H9 (cell line): ENCODE results near the gene DUSP1. TPM values are rescaled to one million over a fixed set of nuclear protein-coding genes. Genes with fewer than 3 reads are reported as not detected.

Source experiments
- DNase-seq: peaks from one replicate; pipeline ENCODE4 v3.0.0-alpha.2; 2017
- H2AFZ ChIP-seq: one replicate; pipeline ENCODE4 v1.6.1; 2013; ENCODE audit warnings: mild to moderate bottlenecking, low read length, control low read depth, moderate library complexity
- H2AK5ac ChIP-seq: 2 replicates; pipeline ENCODE4 v1.6.1; 2013; ENCODE audit warnings: low read length, control low read depth, mixed read lengths; ENCODE audit not compliant: insufficient read length
- H2BK120ac ChIP-seq: one replicate; pipeline ENCODE4 v1.6.1; 2013; ENCODE audit warnings: low read depth, mild to moderate bottlenecking, low read length, control low read depth, inconsistent platforms; ENCODE audit not compliant: poor library complexity, severe bottlenecking
- H2BK12ac ChIP-seq: 2 replicates; pipeline ENCODE4 v1.6.1; 2013; ENCODE audit warnings: low read length, control low read depth, mixed read lengths, low read depth; ENCODE audit not compliant: insufficient read length
- H2BK15ac ChIP-seq: 2 replicates; pipeline ENCODE4 v1.6.1; 2013; ENCODE audit warnings: low read depth, low read length, control low read depth
- H2BK20ac ChIP-seq: one replicate; pipeline ENCODE4 v1.6.1; 2013; ENCODE audit warnings: low read depth, mild to moderate bottlenecking, low read length, control low read depth, inconsistent platforms; ENCODE audit not compliant: poor library complexity, severe bottlenecking
- H2BK5ac ChIP-seq: 2 replicates; pipeline ENCODE4 v1.6.1; 2013; ENCODE audit warnings: low read length, control low read depth, mixed read lengths; ENCODE audit not compliant: insufficient read length
- H3K14ac ChIP-seq: 2 replicates; pipeline ENCODE4 v1.6.1; 2013; ENCODE audit warnings: low read length, control low read depth; ENCODE audit not compliant: insufficient read depth
- H3K18ac ChIP-seq: 2 replicates; pipeline ENCODE4 v1.6.1; 2013; ENCODE audit warnings: low read depth, mild to moderate bottlenecking, mixed read lengths, low read length, control low read depth; ENCODE audit not compliant: insufficient read length
- H3K23ac ChIP-seq: 2 replicates; pipeline ENCODE4 v1.6.1; 2013; ENCODE audit warnings: low read length, control low read depth, mixed read lengths, low read depth; ENCODE audit not compliant: insufficient read length
- H3K23me2 ChIP-seq: 2 replicates; pipeline ENCODE4 v1.6.1; 2013; ENCODE audit warnings: low read depth, mild to moderate bottlenecking, mixed read lengths, low read length, control low read depth; ENCODE audit not compliant: insufficient read length, poor library complexity, severe bottlenecking
- H3K27ac ChIP-seq: 2 replicates; pipeline ENCODE4 v1.5.1; 2013; ENCODE audit warnings: low read length, control low read depth, mixed read lengths, low read depth; ENCODE audit not compliant: insufficient read length
- H3K27me3 ChIP-seq: 2 replicates; pipeline ENCODE4 v1.6.1; 2013; ENCODE audit warnings: low read length, control low read depth, inconsistent platforms; ENCODE audit not compliant: insufficient read depth
- H3K4ac ChIP-seq: 2 replicates; pipeline ENCODE4 v1.6.1; 2013; ENCODE audit warnings: low read depth, mild to moderate bottlenecking, control low read depth, inconsistent platforms, low read length, moderate library complexity
- H3K4me1 ChIP-seq: 2 replicates; pipeline ENCODE4 v1.6.1; 2013; ENCODE audit warnings: low read length, control low read depth, inconsistent platforms; ENCODE audit not compliant: insufficient read depth
- H3K4me2 ChIP-seq: 2 replicates; pipeline ENCODE4 v1.6.1; 2013; ENCODE audit warnings: low read length, control low read depth, mixed read lengths; ENCODE audit not compliant: insufficient read length, insufficient read depth
- H3K56ac ChIP-seq: 2 replicates; pipeline ENCODE4 v1.6.1; 2013; ENCODE audit warnings: low read depth, mild to moderate bottlenecking, mixed read lengths, low read length, control low read depth; ENCODE audit not compliant: insufficient read length
- H3K79me1 ChIP-seq: 2 replicates; pipeline ENCODE4 v1.6.1; 2013; ENCODE audit warnings: low read depth, mild to moderate bottlenecking, moderate library complexity, low read length, control low read depth, inconsistent platforms; ENCODE audit not compliant: insufficient read depth, poor library complexity, severe bottlenecking
- H3K79me2 ChIP-seq: 2 replicates; pipeline ENCODE4 v1.6.1; 2013; ENCODE audit warnings: low read length, control low read depth, inconsistent platforms; ENCODE audit not compliant: insufficient read depth
- H3K9ac ChIP-seq: 2 replicates; pipeline ENCODE4 v1.6.1; 2013; ENCODE audit warnings: low read length, control low read depth, mixed read lengths; ENCODE audit not compliant: insufficient read length; ENCODE audit errors: extremely low read depth
- H3K9me3 ChIP-seq: one replicate; pipeline ENCODE4 v1.6.1; 2013; ENCODE audit warnings: low read depth, low read length, inconsistent platforms; ENCODE audit not compliant: control insufficient read depth
- H3T11ph ChIP-seq: one replicate; pipeline ENCODE4 v1.6.1; 2013; ENCODE audit warnings: mild to moderate bottlenecking, low read length, control low read depth, inconsistent platforms
- H4K20me1 ChIP-seq: one replicate; pipeline ENCODE4 v1.6.1; 2013; ENCODE audit not compliant: control insufficient read depth, insufficient read length, insufficient read depth
- H4K5ac ChIP-seq: 2 replicates; pipeline ENCODE4 v1.6.1; 2013; ENCODE audit warnings: low read depth, mild to moderate bottlenecking, mixed read lengths, low read length, control low read depth; ENCODE audit not compliant: insufficient read length
- H4K8ac ChIP-seq: replicated peaks from 2 replicates; pipeline ENCODE4 v1.6.1; 2013; ENCODE audit warnings: low read length, control low read depth, mixed read lengths, low read depth; ENCODE audit not compliant: insufficient read length
- H4K91ac ChIP-seq: 2 replicates; pipeline ENCODE4 v1.6.1; 2013; ENCODE audit warnings: low read depth, mild to moderate bottlenecking, moderate library complexity, mixed read lengths, low read length, control low read depth; ENCODE audit not compliant: insufficient read length
- H3K27ac Mint-ChIP-seq, 3 experiments: 2 replicates in 2 of 3; 3 replicates in 1 of 3; pipeline ENCODE4 v1.8.0; 2020 to 2021; ENCODE audit warnings: mixed read lengths in 3 of 3, mild to moderate bottlenecking in 1 of 3, moderate library complexity in 1 of 3
- H3K27me3 Mint-ChIP-seq: 2 replicates; pipeline ENCODE4 v1.8.0; 2021; ENCODE audit warnings: low read depth, mild to moderate bottlenecking, moderate library complexity, mixed read lengths
- H3K36me3 Mint-ChIP-seq, 3 experiments: 2 replicates in 2 of 3; 3 replicates in 1 of 3; pipeline ENCODE4 v1.8.0; 2020 to 2021; ENCODE audit warnings: low read depth in 3 of 3, mixed read lengths in 3 of 3; ENCODE audit not compliant: insufficient read depth in 1 of 3
- H3K4me1 Mint-ChIP-seq, 2 experiments: 2 replicates each; pipeline ENCODE4 v1.8.0; 2020; ENCODE audit warnings: mixed read lengths in 2 of 2
- H3K4me3 Mint-ChIP-seq, 2 experiments: 2 replicates in 1 of 2; 3 replicates in 1 of 2; pipeline ENCODE4 v1.8.0; 2020 to 2021; ENCODE audit warnings: mild to moderate bottlenecking in 2 of 2, mixed read lengths in 2 of 2, moderate library complexity in 1 of 2
- H3K9me3 Mint-ChIP-seq, 2 experiments: 2 replicates in 1 of 2; 3 replicates in 1 of 2; pipeline ENCODE4 v1.8.0; 2020; ENCODE audit warnings: mild to moderate bottlenecking in 2 of 2, mixed read lengths in 2 of 2, moderate library complexity in 1 of 2
- CTCF ChIP-seq: fragments of 200-600 bp; sonication (generic); conservative IDR thresholded peaks from 3 replicates; pipeline ENCODE4 v1.8.0; 2021; ENCODE audit warnings: antibody characterized with exemption, mild to moderate bottlenecking
- WGBS: extraction: QIAGEN DNeasy Blood & Tissue Kit; methylation state at CpG from one replicate; pipeline ENCODE4 v1.1.7; 2013; ENCODE audit warnings: missing lambda C conversion rate, low lambda C conversion rate, mixed read lengths; ENCODE audit not compliant: insufficient read length; ENCODE audit errors: extremely low coverage; 5-methylcytosine and 5-hydroxymethylcytosine counted together
- total RNA-seq: library from RNA; stranded (reverse); gene quantifications from 2 replicates; pipeline ENCODE4 v1.2.1, GENCODE V29; 2021

DUSP1 gene
- total RNA-seq, 1 experiment from 2014 or later = 10.9 TPM

DNA sequence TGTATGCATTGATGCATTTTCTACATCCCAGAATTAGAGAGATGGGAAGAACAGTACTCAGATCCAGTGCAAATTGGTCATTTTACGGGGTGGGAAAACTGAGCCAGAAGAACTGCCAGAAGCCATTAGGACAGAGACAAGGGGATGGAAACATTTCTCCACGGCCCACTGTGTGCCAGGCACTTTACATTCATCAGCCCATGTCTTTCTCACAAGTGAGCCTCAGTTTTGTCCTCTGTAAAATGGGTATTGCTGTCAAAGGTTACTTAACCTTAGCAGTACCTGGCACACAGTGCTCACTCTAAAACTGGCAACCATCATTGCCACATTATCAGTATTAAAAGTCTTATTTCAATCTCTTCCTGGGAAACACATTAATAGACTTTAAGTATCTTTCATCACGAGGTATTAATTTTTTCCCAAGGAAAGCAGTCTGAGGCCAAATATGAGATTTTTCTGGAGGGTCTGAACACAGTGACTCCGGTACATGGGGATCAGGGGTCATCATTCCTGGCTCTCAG lies 5.2 kb downstream of the DUSP1 start:
- Histone ChIP-seq H2AFZ (no peak overlapping the region), H3K79me2 (no peaks in the 10 kb centered on the region), H2BK120ac (no peak overlapping the region), H3K9ac (no peak overlapping the region), H3K23me2 (peaks cover 3% of the 10 kb centered on the region), H3K27me3 (no peaks in the 10 kb centered on the region), H2BK5ac (no peak overlapping the region), H3T11ph (peak overlapping the region; percentile 62), H2BK12ac (peak overlapping the region; percentile 58), H2AK5ac (no peak overlapping the region), H3K79me1 (no peaks in the 10 kb centered on the region), H3K23ac (no peak overlapping the region), H3K4me1 (no peaks in the 10 kb centered on the region), H3K18ac (peak overlapping the region; percentile 43), H3K14ac (peak overlapping the region; percentile 36; the same call in 1 of the 2 replicates), H3K4me2 (peak overlapping the region; percentile 58), H4K20me1 (no peaks in the 10 kb centered on the region), H3K4ac (peak overlapping the region; percentile 9; the same call in 1 of the 2 replicates), H2BK20ac (no peak overlapping the region), H4K5ac (no peak overlapping the region), H4K8ac (no peak overlapping the region), H2BK15ac (no peak overlapping the region), H3K56ac (no peak overlapping the region), H3K9me3 (no peaks in the 10 kb centered on the region), H3K27ac (no peak overlapping the region), H4K91ac (no peak overlapping the region)
- Mint-ChIP-seq H3K4me1 (peaks cover 26 to 39% of the 10 kb centered on the region in 2 experiments), H3K27me3 (peaks cover 12% of the 10 kb centered on the region), H3K9me3 (no peaks in the 10 kb centered on the region; a peak in 1 of 5 replicates), H3K4me3 (peak overlapping the region; percentile 63 to 84), H3K36me3 (peaks cover 11 to 25% (median 23%) of the 10 kb centered on the region in 3 experiments), H3K27ac (peak overlapping the region; percentile 70 to 98 (median 92); a peak in 6 of 7 replicates)
- no peak for DNase-seq
- no CpG with 5 or more reads among the region's 4 CpGs for WGBS
- TF ChIP-seq CTCF = no peak
